H9 (cell line): ENCODE results near the gene HECA. TPM values are rescaled to one million over a fixed set of nuclear protein-coding genes. Genes with fewer than 3 reads are reported as not detected.

Experiments
- DNase-seq: peaks from one replicate; pipeline ENCODE4 v3.0.0-alpha.2; 2017
- H2AFZ ChIP-seq: one replicate; pipeline ENCODE4 v1.6.1; 2013; ENCODE audit warnings: mild to moderate bottlenecking, low read length, control low read depth, moderate library complexity
- H2AK5ac ChIP-seq: 2 replicates; pipeline ENCODE4 v1.6.1; 2013; ENCODE audit warnings: low read length, control low read depth, mixed read lengths; ENCODE audit not compliant: insufficient read length
- H2BK120ac ChIP-seq: one replicate; pipeline ENCODE4 v1.6.1; 2013; ENCODE audit warnings: low read depth, mild to moderate bottlenecking, low read length, control low read depth, inconsistent platforms; ENCODE audit not compliant: poor library complexity, severe bottlenecking
- H2BK12ac ChIP-seq: 2 replicates; pipeline ENCODE4 v1.6.1; 2013; ENCODE audit warnings: low read length, control low read depth, mixed read lengths, low read depth; ENCODE audit not compliant: insufficient read length
- H2BK15ac ChIP-seq: 2 replicates; pipeline ENCODE4 v1.6.1; 2013; ENCODE audit warnings: low read depth, low read length, control low read depth
- H2BK20ac ChIP-seq: one replicate; pipeline ENCODE4 v1.6.1; 2013; ENCODE audit warnings: low read depth, mild to moderate bottlenecking, low read length, control low read depth, inconsistent platforms; ENCODE audit not compliant: poor library complexity, severe bottlenecking
- H2BK5ac ChIP-seq: 2 replicates; pipeline ENCODE4 v1.6.1; 2013; ENCODE audit warnings: low read length, control low read depth, mixed read lengths; ENCODE audit not compliant: insufficient read length
- H3K14ac ChIP-seq: 2 replicates; pipeline ENCODE4 v1.6.1; 2013; ENCODE audit warnings: low read length, control low read depth; ENCODE audit not compliant: insufficient read depth
- H3K18ac ChIP-seq: 2 replicates; pipeline ENCODE4 v1.6.1; 2013; ENCODE audit warnings: low read depth, mild to moderate bottlenecking, mixed read lengths, low read length, control low read depth; ENCODE audit not compliant: insufficient read length
- H3K23ac ChIP-seq: 2 replicates; pipeline ENCODE4 v1.6.1; 2013; ENCODE audit warnings: low read length, control low read depth, mixed read lengths, low read depth; ENCODE audit not compliant: insufficient read length
- H3K23me2 ChIP-seq: 2 replicates; pipeline ENCODE4 v1.6.1; 2013; ENCODE audit warnings: low read depth, mild to moderate bottlenecking, mixed read lengths, low read length, control low read depth; ENCODE audit not compliant: insufficient read length, poor library complexity, severe bottlenecking
- H3K27ac ChIP-seq: 2 replicates; pipeline ENCODE4 v1.5.1; 2013; ENCODE audit warnings: low read length, control low read depth, mixed read lengths, low read depth; ENCODE audit not compliant: insufficient read length
- H3K27me3 ChIP-seq: 2 replicates; pipeline ENCODE4 v1.6.1; 2013; ENCODE audit warnings: low read length, control low read depth, inconsistent platforms; ENCODE audit not compliant: insufficient read depth
- H3K4ac ChIP-seq: 2 replicates; pipeline ENCODE4 v1.6.1; 2013; ENCODE audit warnings: low read depth, mild to moderate bottlenecking, control low read depth, inconsistent platforms, low read length, moderate library complexity
- H3K4me1 ChIP-seq: 2 replicates; pipeline ENCODE4 v1.6.1; 2013; ENCODE audit warnings: low read length, control low read depth, inconsistent platforms; ENCODE audit not compliant: insufficient read depth
- H3K4me2 ChIP-seq: 2 replicates; pipeline ENCODE4 v1.6.1; 2013; ENCODE audit warnings: low read length, control low read depth, mixed read lengths; ENCODE audit not compliant: insufficient read length, insufficient read depth
- H3K56ac ChIP-seq: 2 replicates; pipeline ENCODE4 v1.6.1; 2013; ENCODE audit warnings: low read depth, mild to moderate bottlenecking, mixed read lengths, low read length, control low read depth; ENCODE audit not compliant: insufficient read length
- H3K79me1 ChIP-seq: 2 replicates; pipeline ENCODE4 v1.6.1; 2013; ENCODE audit warnings: low read depth, mild to moderate bottlenecking, moderate library complexity, low read length, control low read depth, inconsistent platforms; ENCODE audit not compliant: insufficient read depth, poor library complexity, severe bottlenecking
- H3K79me2 ChIP-seq: 2 replicates; pipeline ENCODE4 v1.6.1; 2013; ENCODE audit warnings: low read length, control low read depth, inconsistent platforms; ENCODE audit not compliant: insufficient read depth
- H3K9ac ChIP-seq: 2 replicates; pipeline ENCODE4 v1.6.1; 2013; ENCODE audit warnings: low read length, control low read depth, mixed read lengths; ENCODE audit not compliant: insufficient read length; ENCODE audit errors: extremely low read depth
- H3K9me3 ChIP-seq: one replicate; pipeline ENCODE4 v1.6.1; 2013; ENCODE audit warnings: low read depth, low read length, inconsistent platforms; ENCODE audit not compliant: control insufficient read depth
- H3T11ph ChIP-seq: one replicate; pipeline ENCODE4 v1.6.1; 2013; ENCODE audit warnings: mild to moderate bottlenecking, low read length, control low read depth, inconsistent platforms
- H4K20me1 ChIP-seq: one replicate; pipeline ENCODE4 v1.6.1; 2013; ENCODE audit not compliant: control insufficient read depth, insufficient read length, insufficient read depth
- H4K5ac ChIP-seq: 2 replicates; pipeline ENCODE4 v1.6.1; 2013; ENCODE audit warnings: low read depth, mild to moderate bottlenecking, mixed read lengths, low read length, control low read depth; ENCODE audit not compliant: insufficient read length
- H4K8ac ChIP-seq: replicated peaks from 2 replicates; pipeline ENCODE4 v1.6.1; 2013; ENCODE audit warnings: low read length, control low read depth, mixed read lengths, low read depth; ENCODE audit not compliant: insufficient read length
- H4K91ac ChIP-seq: 2 replicates; pipeline ENCODE4 v1.6.1; 2013; ENCODE audit warnings: low read depth, mild to moderate bottlenecking, moderate library complexity, mixed read lengths, low read length, control low read depth; ENCODE audit not compliant: insufficient read length
- H3K27ac Mint-ChIP-seq, 3 experiments: 2 replicates in 2 of 3; 3 replicates in 1 of 3; pipeline ENCODE4 v1.8.0; 2020 to 2021; ENCODE audit warnings: mixed read lengths in 3 of 3, mild to moderate bottlenecking in 1 of 3, moderate library complexity in 1 of 3
- H3K27me3 Mint-ChIP-seq: 2 replicates; pipeline ENCODE4 v1.8.0; 2021; ENCODE audit warnings: low read depth, mild to moderate bottlenecking, moderate library complexity, mixed read lengths
- H3K36me3 Mint-ChIP-seq, 3 experiments: 2 replicates in 2 of 3; 3 replicates in 1 of 3; pipeline ENCODE4 v1.8.0; 2020 to 2021; ENCODE audit warnings: low read depth in 3 of 3, mixed read lengths in 3 of 3; ENCODE audit not compliant: insufficient read depth in 1 of 3
- H3K4me1 Mint-ChIP-seq, 2 experiments: 2 replicates each; pipeline ENCODE4 v1.8.0; 2020; ENCODE audit warnings: mixed read lengths in 2 of 2
- H3K4me3 Mint-ChIP-seq, 2 experiments: 2 replicates in 1 of 2; 3 replicates in 1 of 2; pipeline ENCODE4 v1.8.0; 2020 to 2021; ENCODE audit warnings: mild to moderate bottlenecking in 2 of 2, mixed read lengths in 2 of 2, moderate library complexity in 1 of 2
- H3K9me3 Mint-ChIP-seq, 2 experiments: 2 replicates in 1 of 2; 3 replicates in 1 of 2; pipeline ENCODE4 v1.8.0; 2020; ENCODE audit warnings: mild to moderate bottlenecking in 2 of 2, mixed read lengths in 2 of 2, moderate library complexity in 1 of 2
- CTCF ChIP-seq: fragments of 200-600 bp; sonication (generic); conservative IDR thresholded peaks from 3 replicates; pipeline ENCODE4 v1.8.0; 2021; ENCODE audit warnings: antibody characterized with exemption, mild to moderate bottlenecking
- WGBS: extraction: QIAGEN DNeasy Blood & Tissue Kit; methylation state at CpG from one replicate; pipeline ENCODE4 v1.1.7; 2013; ENCODE audit warnings: missing lambda C conversion rate, low lambda C conversion rate, mixed read lengths; ENCODE audit not compliant: insufficient read length; ENCODE audit errors: extremely low coverage; 5-methylcytosine and 5-hydroxymethylcytosine counted together
- total RNA-seq: library from RNA; stranded (reverse); gene quantifications from 2 replicates; pipeline ENCODE4 v1.2.1, GENCODE V29; 2021

HECA gene
- total RNA-seq, 1 experiment from 2014 or later, result 4.8 TPM

DNA sequence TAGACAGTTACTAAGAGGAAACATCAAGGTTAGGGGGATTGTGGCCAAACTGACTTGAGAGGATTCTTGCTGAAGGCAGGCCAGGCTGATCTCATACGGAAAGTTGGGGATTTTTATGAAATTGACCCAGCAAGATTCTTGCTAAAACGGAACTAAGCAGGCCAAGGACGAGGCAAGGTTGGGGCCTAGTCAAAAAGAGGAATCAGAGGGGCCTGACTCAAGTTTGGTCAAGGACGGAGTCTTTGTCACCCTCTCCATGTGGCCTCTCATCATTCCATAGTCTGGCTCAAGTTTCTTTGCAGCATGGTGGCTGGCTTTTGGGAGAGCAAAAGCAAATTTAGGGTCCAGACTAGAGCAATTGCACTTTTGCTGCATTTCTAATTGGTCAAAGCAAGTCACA, 7.9 kb upstream of the HECA start:
- no peak overlapping the region for H3K9ac ChIP-seq
- no peak overlapping the region for H2AK5ac ChIP-seq
- H3K9me3 ChIP-seq, result no peaks in the 10 kb centered on the region
- Mint-ChIP-seq H3K4me3 (no peak overlapping the region), H3K27me3 (no peaks in the 10 kb centered on the region; the same call in 1 of the 2 replicates), H3K9me3 (no peaks in the 10 kb centered on the region; a peak in 1 of 5 replicates), H3K27ac (peak overlapping the region in 1 of 3 experiments; percentile 34; a peak in 1 of 7 replicates), H3K36me3 (no peaks in the 10 kb centered on the region), H3K4me1 (no peaks in the 10 kb centered on the region)
- H3K14ac ChIP-seq, result no peak overlapping the region
- no peaks in the 10 kb centered on the region for H4K20me1 ChIP-seq
- WGBS, result no CpG with 5 or more reads among the region's 4 CpGs
- no peak for DNase-seq
- H3K56ac ChIP-seq, result no peak overlapping the region
- H3K23ac ChIP-seq, result no peak overlapping the region
- no peak overlapping the region for H2BK5ac ChIP-seq
- no peak overlapping the region for H4K8ac ChIP-seq
- no peak overlapping the region for H3K27ac ChIP-seq
- no peak overlapping the region for H3K4me2 ChIP-seq
- no peak overlapping the region for H3K4ac ChIP-seq
- H4K91ac ChIP-seq, result no peak overlapping the region
- H3K4me1 ChIP-seq, result no peaks in the 10 kb centered on the region
- H3K18ac ChIP-seq, result no peak overlapping the region
- H2BK120ac ChIP-seq, result no peak overlapping the region
- H3K79me1 ChIP-seq, result no peaks in the 10 kb centered on the region
- no peak overlapping the region for H2BK20ac ChIP-seq
- H2BK15ac ChIP-seq, result no peak overlapping the region
- H3K23me2 ChIP-seq, result no peaks in the 10 kb centered on the region
- no peak overlapping the region for H4K5ac ChIP-seq
- no peak for TF ChIP-seq CTCF
- no peak overlapping the region for H2BK12ac ChIP-seq
- H2AFZ ChIP-seq, result no peak overlapping the region
- H3K27me3 ChIP-seq, result no peaks in the 10 kb centered on the region
- H3K79me2 ChIP-seq, result no peaks in the 10 kb centered on the region
- H3T11ph ChIP-seq, result no peak overlapping the region
